DOHH2 (cell line): ENCODE measurements around the gene DAGLA.

Experiments
- CTCF ChIP-seq: fragments of 200-600 bp; sonication (generic); IDR thresholded peaks from one replicate; pipeline ENCODE4 v1.5.1; 2014; ENCODE audit warnings: antibody characterized with exemption, mild to moderate bottlenecking, low read depth, low read length; ENCODE audit not compliant: poor library complexity, severe bottlenecking
- EZH2phosphoT487 ChIP-seq: fragments of 200-600 bp; sonication (generic); IDR thresholded peaks from 2 replicates; pipeline ENCODE4 v1.6.1; 2017; ENCODE audit warnings: borderline replicate concordance, mild to moderate bottlenecking, antibody characterized with exemption, low read length, moderate library complexity, mixed read lengths

- TF ChIP-seq CTCF (no peak), EZH2phosphoT487 (no peak)
Measured at GRCh38 chr11:61696602-61697001, 16.4 kb downstream of the DAGLA start.
